K562 (cell line): ENCODE data around the gene CEP170. TPM values are rescaled to one million over a fixed set of nuclear protein-coding genes. Genes with fewer than 3 reads are reported as not detected.

Source experiments
- ATAC-seq: fragments of 200-7000 bp; cut with Tn5 transposase; 3 replicates; pipeline ENCODE4 v1.9.1; 2020; ENCODE audit warnings: moderate library complexity
- BruUV-seq: library from RNA; stranded (reverse); fragments of 400-500 nt; replicated peaks from 2 replicates; lab custom pipeline; 2021; lab: Mats Ljungman, UMichigan
- CTCF ChIA-PET: fragments of 300-600 bp; formaldehyde crosslinking; extraction: SDS; loops from one replicate; lab custom pipeline; 2021; ENCODE audit warnings: low intra/inter-chr PET ratio; lab: Yijun Ruan, JAX
- POLR2A ChIA-PET: fragments of 300-600, 350-650 bp; sonication (Branson Sonifier 250); formaldehyde crosslinking; extraction: SDS; loops from one replicate; lab custom pipeline; 2021; ENCODE audit warnings: antibody characterized with exemption, inconsistent platforms; lab: Yijun Ruan, JAX
- DNase-seq, 4 experiments: peaks; one replicate each; pipeline versions ENCODE4 v3.0.0 to v3.0.0-alpha.2; 2011 to 2018; ENCODE audit warnings: low spot score in 3 of 4, mixed read lengths in 3 of 4; ENCODE audit errors: extremely low read depth in 1 of 4
- FAIRE-seq: peaks from 2 replicates; lab custom pipeline; 2011; peaks lifted over from hg19 to GRCh38; lab: Jason Lieb, UNC
- H2AFZ ChIP-seq: 2 replicates; pipeline ENCODE4 v1.6.0; 2011; ENCODE audit warnings: low read depth, low read length, control low read depth, inconsistent platforms
- H3K27ac ChIP-seq: fragments of 200-600 bp; 3 replicates; pipeline ENCODE4 v1.8.0; 2011; ENCODE audit warnings: low read depth, mild to moderate bottlenecking, control low read depth, inconsistent platforms, low read length, moderate library complexity, mixed read lengths; ENCODE audit errors: extremely low read depth
- H3K27me3 ChIP-seq, 2 experiments: fragments of 300-600 bp in 1 of 2; 2 replicates in 1 of 2; 3 replicates in 1 of 2; pipeline versions ENCODE4 v1.6.0 to v1.8.0; 2011; ENCODE audit warnings: inconsistent platforms in 2 of 2, low read length in 2 of 2, mild to moderate bottlenecking in 1 of 2, mixed read lengths in 1 of 2, moderate library complexity in 1 of 2; ENCODE audit not compliant: control insufficient read depth in 2 of 2, insufficient read depth in 2 of 2
- H3K36me3 ChIP-seq: fragments of 300-600 bp; 3 replicates; pipeline ENCODE4 v1.8.0; 2011; ENCODE audit warnings: mild to moderate bottlenecking, low read length, inconsistent platforms; ENCODE audit not compliant: control insufficient read depth, insufficient read depth
- H3K4me1 ChIP-seq, 2 experiments: fragments of 200-600 bp in 1 of 2; replicated peaks in 1 of 2; 2 replicates in 1 of 2; 3 replicates in 1 of 2; pipeline versions ENCODE4 v1.5.1 to v1.8.0; 2011; ENCODE audit warnings: inconsistent platforms in 2 of 2, low read length in 2 of 2, mild to moderate bottlenecking in 1 of 2, mixed read lengths in 1 of 2, moderate library complexity in 1 of 2; ENCODE audit not compliant: control insufficient read depth in 2 of 2, insufficient read depth in 2 of 2
- H3K4me2 ChIP-seq: 2 replicates; pipeline ENCODE4 v1.6.1; 2011; ENCODE audit warnings: low read length, control low read depth, inconsistent platforms, mixed read lengths; ENCODE audit not compliant: insufficient read depth
- H3K4me3 ChIP-seq: fragments of 200-600 bp; sonication (generic), shearing (Covaris generic); 2 replicates; pipeline ENCODE4 v1.5.1; 2016; ENCODE audit warnings: control low read depth, inconsistent platforms
- H3K79me2 ChIP-seq: fragments of 200-600 bp; 3 replicates; pipeline ENCODE4 v1.8.0; 2011; ENCODE audit warnings: low read length, inconsistent platforms; ENCODE audit not compliant: control insufficient read depth, insufficient read depth
- H3K9ac ChIP-seq, 2 experiments: 2 replicates each; pipeline versions ENCODE4 v1.6.0 to v1.6.1; 2011; ENCODE audit warnings: low read depth in 2 of 2, low read length in 2 of 2, control low read depth in 1 of 2, inconsistent platforms in 1 of 2, mild to moderate bottlenecking in 1 of 2, mixed read lengths in 1 of 2; ENCODE audit not compliant: insufficient read depth in 1 of 2
- H3K9me1 ChIP-seq: one replicate; pipeline ENCODE4 v1.6.0; 2011; ENCODE audit warnings: inconsistent platforms, mild to moderate bottlenecking, low read length, moderate library complexity; ENCODE audit not compliant: control insufficient read depth, insufficient read depth
- H3K9me3 ChIP-seq: replicated peaks from 2 replicates; pipeline ENCODE4 v1.5.1; 2011; ENCODE audit warnings: low read depth, low read length, inconsistent platforms; ENCODE audit not compliant: control insufficient read depth, insufficient read depth
- H4K20me1 ChIP-seq: replicated peaks from 2 replicates; pipeline ENCODE4 v1.6.1; 2011; ENCODE audit warnings: low read length, inconsistent platforms, mixed read lengths; ENCODE audit not compliant: control insufficient read depth, insufficient read depth
- ARHGAP35 ChIP-seq: fragments of 450-650 bp; IDR thresholded peaks from 2 replicates; pipeline ENCODE4 v1.6.1; 2018; ENCODE audit not compliant: partially characterized antibody
- BCOR ChIP-seq: fragments of 450-650 bp; IDR thresholded peaks from 2 replicates; pipeline ENCODE4 v1.6.1; 2016
- EHMT2 ChIP-seq: fragments of 450-650 bp; IDR thresholded peaks from 2 replicates; pipeline ENCODE4 v1.6.1; 2018; ENCODE audit warnings: antibody characterized with exemption
- HDAC3 ChIP-seq: fragments of 450-650 bp; IDR thresholded peaks from 2 replicates; pipeline ENCODE4 v1.6.1; 2018; ENCODE audit warnings: borderline replicate concordance, mild to moderate bottlenecking, moderate library complexity; ENCODE audit not compliant: partially characterized antibody
- LCOR ChIP-seq: sonication (generic); formaldehyde crosslinking; IDR thresholded peaks from 2 replicates; pipeline ENCODE4 v1.8.0; 2022; ENCODE audit warnings: mild to moderate bottlenecking, missing genetic modification reagents
- MCM3 ChIP-seq: fragments of 450-650 bp; IDR thresholded peaks from 2 replicates; pipeline ENCODE4 v1.6.1; 2016
- MYC ChIP-seq, 2 experiments: fragments of 250-450 bp in 1 of 2; sonication (Bioruptor Pico) in 1 of 2; IDR thresholded peaks; 2 replicates each; pipeline versions ENCODE4 v1.5.1 to v1.6.1; 2012 to 2021; ENCODE audit warnings: low read depth in 2 of 2, borderline replicate concordance in 1 of 2, improper control_type of control experiment in 1 of 2, low read length in 1 of 2, mild to moderate bottlenecking in 1 of 2, moderate library complexity in 1 of 2
- NCOA2 ChIP-seq, 2 experiments: fragments of 450-650 bp; IDR thresholded peaks; 2 replicates each; pipeline ENCODE4 v1.6.1; 2018; ENCODE audit warnings: mild to moderate bottlenecking in 2 of 2, moderate library complexity in 1 of 2; ENCODE audit not compliant: partially characterized antibody in 2 of 2
- NFE2L1 ChIP-seq: fragments of 450-650 bp; IDR thresholded peaks from 2 replicates; pipeline ENCODE4 v1.6.1; 2016; ENCODE audit warnings: missing genetic modification characterization, low read depth, mild to moderate bottlenecking, missing compliant biosample characterization, moderate library complexity, borderline replicate concordance
- POLR2B ChIP-seq: fragments of 450-650 bp; IDR thresholded peaks from 2 replicates; pipeline ENCODE4 v1.6.1; 2018; ENCODE audit warnings: low read depth; ENCODE audit not compliant: partially characterized antibody
- POLR3A ChIP-seq: IDR thresholded peaks from 2 replicates; pipeline ENCODE4 v1.6.1; 2011; ENCODE audit warnings: borderline replicate concordance, mild to moderate bottlenecking, moderate library complexity; ENCODE audit not compliant: insufficient read length, insufficient read depth; ENCODE audit errors: extremely low read depth
- TAF15 ChIP-seq: fragments of 200-400 bp; formaldehyde crosslinking; IDR thresholded peaks from 2 replicates; pipeline ENCODE4 v1.6.1; 2017; ENCODE audit warnings: mild to moderate bottlenecking, low read depth, low read length, moderate library complexity
- TRIM24 ChIP-seq, 2 experiments: fragments of 450-650 bp; IDR thresholded peaks; 2 replicates each; pipeline ENCODE4 v1.6.1; 2016
- WHSC1 ChIP-seq: IDR thresholded peaks from one replicate; pipeline ENCODE4 v1.6.1; 2012; ENCODE audit warnings: low read length, control low read depth, inconsistent platforms
- ZNF197 ChIP-seq: fragments of 200-800 bp; sonication (Bioruptor generic); IDR thresholded peaks from 2 replicates; pipeline ENCODE4 v1.6.1; 2016; ENCODE audit warnings: low read depth, missing genetic modification characterization, missing compliant biosample characterization
- WGBS: fragments of 100-300 bp; shearing (Covaris generic); methylation state at CpG from one replicate; pipeline ENCODE4 v1.1.6; 2016; ENCODE audit warnings: low coverage, mixed read lengths; ENCODE audit not compliant: insufficient coverage; ENCODE audit errors: missing lambda C conversion rate; 5-methylcytosine and 5-hydroxymethylcytosine counted together
- in situ Hi-C: fragments of 300-500 bp; cut with MboI; formaldehyde crosslinking; loops from 4 replicates; pipeline ENCODE4 v1.15.0; 2018; ENCODE audit warnings: inconsistent platforms, mixed read lengths
- intact Hi-C: fragments of 100-400 bp; cut with micrococcal nuclease; formaldehyde crosslinking; loops from 2 replicates; pipeline ENCODE4 v1.14.2; 2022
- polyA plus RNA-seq, 8 experiments: library from polyadenylated mRNA; depleted of rRNA in 4 of 8; stranded (reverse) in 5 of 8; unstranded in 3 of 8; fragments of >200 nt; fragmentation: Nextera tagmentation in 2 of 8; fragmentation: Illumina TruSeq in 1 of 8; extraction: Ambion mirVana in 2 of 8; extraction: Trizol in 1 of 8; gene quantifications; 2 replicates each; pipeline versions ENCODE4 v1.2.1 to v1.2.3, GENCODE V29; 2011 to 2014; ENCODE audit warnings: inconsistent platforms in 1 of 8, missing spikeins in 1 of 8
- total RNA-seq, 7 experiments: library from RNA; depleted of rRNA in 6 of 7; stranded (reverse); fragments of >200 nt in 6 of 7; fragmentation: Illumina TruSeq in 2 of 7; extraction: Trizol in 2 of 7; gene quantifications; 2 replicates each; pipeline versions ENCODE4 v1.2.1 to v1.2.3, GENCODE V29; 2011 to 2021; ENCODE audit warnings: low replicate concordance in 1 of 7
- TF ChIP-seq, protein P1 (sequence below), 2 experiments: fragments of 450-650 bp; IDR thresholded peaks; 2 replicates each; pipeline ENCODE4 v1.6.1; 2016
- TF ChIP-seq, protein P2 (sequence below): sonication (generic); formaldehyde crosslinking; IDR thresholded peaks from 2 replicates; pipeline ENCODE4 v1.8.0; 2022; ENCODE audit warnings: mild to moderate bottlenecking, low read depth, missing genetic modification reagents
- TF ChIP-seq, protein P3 (sequence below): fragments of 250-450 bp; sonication (Bioruptor Pico); IDR thresholded peaks from 2 replicates; pipeline ENCODE4 v1.5.0; 2021; ENCODE audit warnings: mild to moderate bottlenecking, moderate library complexity

The CEP170 gene
- total and polyA plus RNA-seq, 9 of the 15 experiments (the other 6 are each of a cell fraction or from before 2014, with no cell fraction given), result 22.6 to 110 (median 68.5) TPM

DNA sequence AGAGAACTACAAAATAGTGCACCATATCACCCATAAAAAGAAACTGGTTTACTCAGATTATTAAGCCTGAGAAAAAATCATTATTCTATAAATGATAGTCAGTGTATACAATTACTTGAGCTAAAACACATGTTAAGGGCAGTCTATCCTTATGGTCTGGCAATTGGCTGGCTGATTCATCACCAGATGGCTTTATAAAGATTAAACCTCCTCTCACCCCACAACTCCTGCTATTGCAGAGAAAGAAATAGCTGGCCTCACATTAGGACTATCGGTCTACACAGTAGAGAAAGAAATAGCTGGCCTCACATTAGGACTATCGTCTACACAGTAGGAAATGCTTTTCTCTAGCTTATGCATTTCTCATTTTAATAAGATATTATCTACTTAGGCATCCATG is 21.2 kb downstream of the CEP170 start:
- H3K27me3 ChIP-seq, result no peaks in the 10 kb centered on the region
- peaks cover 93% of the 10 kb centered on the region for H3K79me2 ChIP-seq
- no peaks in the 10 kb centered on the region for H4K20me1 ChIP-seq
- POLR2A ChIA-PET, result interaction anchor here (2.1 kb wide), 1 partner anchor 10 kb away, joined by 9 read pairs; no protein-coding TSS in a partner anchor
- BruUV-seq, result no TSS peak
- DNase-seq (no peak), ATAC-seq (no peak), FAIRE-seq (no peak)
- no peak overlapping the region for H3K4me3 ChIP-seq
- H3K9me3 ChIP-seq, result peaks cover 13% of the 10 kb centered on the region
- intact Hi-C loops, result no loop called here
- 94% methylated on average over 2 of the region's 2 CpGs for WGBS
- in situ Hi-C loops, result no loop called here
- H3K4me2 ChIP-seq, result no peak overlapping the region
- H3K4me1 ChIP-seq, result no peaks in the 10 kb centered on the region
- CTCF ChIA-PET, result no interaction called here
- no peak overlapping the region for H3K27ac ChIP-seq
- H2AFZ ChIP-seq, result no peak overlapping the region
- H3K9ac ChIP-seq, result no peak overlapping the region
- peaks cover 31% of the 10 kb centered on the region; the same call in 2 of the 3 replicates for H3K36me3 ChIP-seq
- H3K9me1 ChIP-seq, result no peaks in the 10 kb centered on the region
- TF ChIP-seq ARHGAP35, result no peak
- TF ChIP-seq HDAC3, result no peak
- TF ChIP-seq POLR3A, result no peak
- TF ChIP-seq, protein P1, sequence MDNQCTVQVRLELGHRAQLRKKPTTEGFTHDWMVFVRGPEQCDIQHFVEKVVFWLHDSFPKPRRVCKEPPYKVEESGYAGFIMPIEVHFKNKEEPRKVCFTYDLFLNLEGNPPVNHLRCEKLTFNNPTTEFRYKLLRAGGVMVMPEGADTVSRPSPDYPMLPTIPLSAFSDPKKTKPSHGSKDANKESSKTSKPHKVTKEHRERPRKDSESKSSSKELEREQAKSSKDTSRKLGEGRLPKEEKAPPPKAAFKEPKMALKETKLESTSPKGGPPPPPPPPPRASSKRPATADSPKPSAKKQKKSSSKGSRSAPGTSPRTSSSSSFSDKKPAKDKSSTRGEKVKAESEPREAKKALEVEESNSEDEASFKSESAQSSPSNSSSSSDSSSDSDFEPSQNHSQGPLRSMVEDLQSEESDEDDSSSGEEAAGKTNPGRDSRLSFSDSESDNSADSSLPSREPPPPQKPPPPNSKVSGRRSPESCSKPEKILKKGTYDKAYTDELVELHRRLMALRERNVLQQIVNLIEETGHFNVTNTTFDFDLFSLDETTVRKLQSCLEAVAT (IDR thresholded peaks at IDR 0.05), result no peak
- no peak for TF ChIP-seq POLR2B
- TF ChIP-seq BCOR, result no peak
- TF ChIP-seq TAF15, result no peak
- TF ChIP-seq MYC (IDR thresholded peaks at IDR 0.05; ENCODE audit: low read depth, low read length), result no peak
- TF ChIP-seq MYC (CRISPR knock-in tag; IDR thresholded peaks at IDR 0.05; ENCODE audit: borderline replicate concordance, low read depth), result no peak
- TF ChIP-seq, protein P2, sequence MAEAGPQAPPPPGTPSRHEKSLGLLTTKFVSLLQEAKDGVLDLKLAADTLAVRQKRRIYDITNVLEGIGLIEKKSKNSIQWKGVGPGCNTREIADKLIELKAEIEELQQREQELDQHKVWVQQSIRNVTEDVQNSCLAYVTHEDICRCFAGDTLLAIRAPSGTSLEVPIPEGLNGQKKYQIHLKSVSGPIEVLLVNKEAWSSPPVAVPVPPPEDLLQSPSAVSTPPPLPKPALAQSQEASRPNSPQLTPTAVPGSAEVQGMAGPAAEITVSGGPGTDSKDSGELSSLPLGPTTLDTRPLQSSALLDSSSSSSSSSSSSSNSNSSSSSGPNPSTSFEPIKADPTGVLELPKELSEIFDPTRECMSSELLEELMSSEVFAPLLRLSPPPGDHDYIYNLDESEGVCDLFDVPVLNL (CRISPR knock-in tag), result no peak
- TF ChIP-seq EHMT2, result no peak
- no peak for TF ChIP-seq WHSC1
- TF ChIP-seq, protein P3, sequence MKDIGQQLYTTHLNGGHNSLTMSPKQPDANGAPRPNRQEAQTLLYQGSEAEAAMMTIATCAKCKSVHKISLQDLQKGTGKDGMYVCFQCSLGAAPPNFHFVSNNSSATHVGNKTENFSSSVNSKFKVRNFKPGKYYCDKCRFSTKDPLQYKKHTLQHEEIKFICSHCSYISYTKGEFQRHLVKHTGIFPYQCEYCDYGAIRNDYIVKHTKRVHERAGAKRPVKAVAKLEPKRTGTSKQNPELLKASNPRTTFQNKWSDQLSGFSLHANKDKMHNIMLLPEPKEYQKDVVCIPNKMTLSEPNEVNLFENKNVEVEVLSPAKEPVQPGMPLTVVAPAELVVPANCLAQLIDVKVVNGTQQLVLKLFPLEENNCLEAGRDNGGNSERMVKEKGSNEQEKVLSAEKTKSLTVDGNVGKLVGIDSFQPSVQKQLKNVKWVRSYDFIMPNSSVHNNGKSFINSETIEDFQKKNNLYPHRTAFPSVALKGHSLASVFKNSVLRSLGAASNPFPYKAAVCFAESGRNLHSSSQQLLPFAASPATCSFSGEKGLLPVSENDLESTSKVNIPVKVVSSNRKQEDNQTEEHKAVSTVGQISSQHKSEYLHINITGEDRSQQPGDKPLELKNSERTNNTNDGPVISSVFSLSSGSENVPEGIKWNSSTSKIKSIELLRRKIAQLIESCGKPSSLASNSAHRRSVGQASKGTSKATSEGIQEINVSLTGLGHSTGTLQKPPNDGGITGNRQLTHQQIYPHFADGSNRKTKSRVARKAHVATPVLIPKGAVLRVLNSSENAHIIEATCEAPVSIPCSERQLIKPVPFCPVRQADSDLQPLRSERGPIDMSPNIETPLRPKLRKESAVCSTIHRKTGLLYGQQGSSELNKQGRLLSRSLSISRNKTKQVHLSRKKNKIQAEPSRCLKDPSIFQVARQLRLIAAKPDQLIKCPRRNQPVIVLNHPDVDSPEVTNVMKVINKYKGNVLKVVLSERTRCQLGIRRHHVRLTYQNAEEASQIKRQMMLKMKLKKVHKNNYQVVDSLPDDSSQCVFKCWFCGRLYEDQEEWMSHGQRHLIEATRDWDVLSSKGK (CRISPR knock-in tag), result no peak
- no peak for TF ChIP-seq MCM3
- TF ChIP-seq NFE2L1 (tag), result no peak
- TF ChIP-seq ZNF197 (CRISPR knock-in tag), result no peak
- no peak for TF ChIP-seq LCOR (CRISPR knock-in tag)
- no peak for TF ChIP-seq NCOA2 (IDR thresholded peaks at IDR 0.05; ENCODE audit: partially characterized antibody in 2 of 2)
- TF ChIP-seq TRIM24 (IDR thresholded peaks at IDR 0.05), result no peak
